Stimulated activated CD4-positive, alpha-beta T cell treated with anti-CD3 and anti-CD28 coated beads, Interleukin-12 subunit alpha, Interleukin-12 subunit beta, amount 100 ng/mL, for 48 hours (primary cell): ENCODE results near the gene LARGE2.

ENCODE experiments used
- DNase-seq, 3 donors: peaks; one replicate each; pipeline ENCODE4 v3.0.0-alpha.2; 2020; ENCODE audit warnings: low read depth in 2 of 3, low spot score in 1 of 3

The LARGE2 gene

DNA sequence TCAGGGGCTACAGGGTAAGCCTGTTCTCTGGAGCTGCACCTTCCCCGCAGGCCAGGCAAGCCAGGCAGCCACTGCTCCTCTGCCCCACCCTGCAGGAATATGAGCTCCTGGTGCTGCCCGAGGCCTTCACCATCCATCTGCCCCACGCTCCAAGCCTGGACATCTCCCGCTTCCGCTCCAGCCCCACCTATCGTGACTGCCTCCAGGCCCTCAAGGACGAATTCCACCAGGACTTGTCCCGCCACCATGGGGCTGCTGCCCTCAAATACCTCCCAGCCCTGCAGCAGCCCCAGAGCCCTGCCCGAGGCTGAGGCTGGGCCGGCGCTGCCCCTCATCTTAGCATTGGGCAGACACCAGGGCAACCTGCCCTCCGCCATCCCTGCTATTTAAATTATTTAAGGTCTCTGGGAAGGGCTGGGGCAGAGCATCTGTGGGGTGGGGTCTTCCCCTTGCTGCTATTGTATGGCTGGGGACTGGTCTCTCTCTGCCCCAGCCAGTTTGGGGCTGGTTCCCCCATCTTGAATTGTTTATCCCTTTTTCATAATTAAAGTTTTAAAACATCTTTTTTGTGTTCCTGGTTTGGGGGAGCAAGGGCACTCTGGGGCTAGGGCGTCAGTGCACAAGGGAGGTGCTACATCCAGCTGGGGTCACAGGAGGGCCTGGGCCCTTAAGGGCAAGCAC lies 6.2 kb downstream of the LARGE2 start:
- no peak for DNase-seq

GRCh38 chr11:45929486-45930030 lies 7.1 kb downstream of the LARGE2 start:
- DNase-seq = no peak

GRCh38 chr11:45930031-45930794 lies 7.8 kb downstream of the LARGE2 start:
- DNase-seq = no peak

- no peak for DNase-seq
Observed at GRCh38 chr11:45930951-45931570, 8.6 kb downstream of the LARGE2 start.

DNA sequence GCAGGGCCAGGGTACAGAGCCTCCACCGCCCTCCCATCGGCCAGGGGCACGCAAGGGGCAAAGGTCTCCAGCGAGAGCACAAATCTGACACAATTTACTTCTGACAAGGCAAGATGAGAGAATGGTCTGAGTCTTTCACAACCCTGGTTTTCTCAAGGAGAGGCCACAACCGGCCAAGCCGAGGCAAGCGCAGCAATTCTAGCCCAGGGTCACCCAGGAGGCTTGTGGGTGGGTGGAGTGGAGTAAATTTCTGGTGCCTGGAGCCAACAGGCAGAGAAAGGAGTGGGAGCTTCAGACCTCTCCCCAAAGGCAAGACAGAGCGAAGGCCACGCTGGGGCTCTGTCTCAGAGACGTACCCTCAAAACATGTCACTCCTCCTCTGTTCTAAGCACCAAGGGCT lies 9.3 kb downstream of the LARGE2 start:
- DNase-seq = no peak

DNA sequence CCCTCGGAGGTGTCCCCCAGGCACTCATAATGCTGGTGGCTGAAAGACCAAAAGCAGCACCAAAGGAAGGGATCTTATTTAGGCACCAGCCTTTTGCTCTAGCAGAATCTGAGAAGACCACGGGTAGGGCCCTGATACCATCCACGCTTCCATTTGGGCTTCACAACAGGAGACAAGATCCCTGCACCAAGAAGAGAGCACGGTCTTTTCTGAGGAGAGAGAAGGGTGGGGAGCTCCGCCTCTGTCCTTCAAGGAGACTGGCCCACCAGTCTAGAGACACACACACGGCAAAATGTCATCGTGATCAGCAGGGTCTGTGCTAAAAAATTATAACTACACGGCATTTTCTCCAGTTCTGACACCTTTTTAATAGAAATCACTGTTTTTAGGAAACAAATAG lies 9.8 kb downstream of the LARGE2 start:
- DNase-seq = no peak

DNA sequence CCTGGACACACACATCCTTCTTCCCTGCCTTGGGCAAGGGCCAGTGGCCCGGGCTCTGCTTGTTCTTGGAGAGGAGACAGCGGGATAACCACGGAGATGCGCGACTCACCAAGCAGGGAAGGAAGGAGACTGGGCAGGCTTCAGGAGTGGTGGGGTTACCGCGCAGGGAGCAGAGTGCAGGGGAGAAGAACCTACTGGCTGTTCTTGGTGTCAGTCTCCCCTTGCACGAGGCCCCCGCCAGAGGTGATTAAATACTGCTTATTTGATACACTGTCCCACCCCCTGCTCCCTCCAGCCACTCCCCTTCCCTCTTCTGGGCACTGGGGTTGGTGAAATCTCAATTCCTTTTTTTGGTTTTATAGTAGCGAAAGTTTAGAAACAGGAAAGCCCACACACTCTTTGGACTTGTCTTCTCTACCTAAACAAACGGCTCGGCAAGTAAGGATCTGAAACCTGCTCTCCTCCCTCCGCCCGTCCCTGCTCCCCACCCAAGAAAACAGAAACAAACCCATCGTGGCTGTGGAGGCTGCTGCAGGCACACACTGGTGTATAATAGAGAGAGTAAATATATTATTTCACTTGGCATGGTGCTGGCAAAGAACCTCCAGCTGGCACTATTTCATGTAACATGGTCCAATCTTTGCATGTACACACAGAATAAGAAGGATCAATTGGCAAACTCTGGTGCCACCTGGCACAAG lies 10.8 kb downstream of the LARGE2 start:
- DNase-seq = no peak

GRCh38 chr11:45933846-45934579 lies 11.6 kb downstream of the LARGE2 start:
- DNase-seq = no peak

- DNase-seq = no peak
Observed at GRCh38 chr11:45934580-45935318, 12.3 kb downstream of the LARGE2 start.

DNA sequence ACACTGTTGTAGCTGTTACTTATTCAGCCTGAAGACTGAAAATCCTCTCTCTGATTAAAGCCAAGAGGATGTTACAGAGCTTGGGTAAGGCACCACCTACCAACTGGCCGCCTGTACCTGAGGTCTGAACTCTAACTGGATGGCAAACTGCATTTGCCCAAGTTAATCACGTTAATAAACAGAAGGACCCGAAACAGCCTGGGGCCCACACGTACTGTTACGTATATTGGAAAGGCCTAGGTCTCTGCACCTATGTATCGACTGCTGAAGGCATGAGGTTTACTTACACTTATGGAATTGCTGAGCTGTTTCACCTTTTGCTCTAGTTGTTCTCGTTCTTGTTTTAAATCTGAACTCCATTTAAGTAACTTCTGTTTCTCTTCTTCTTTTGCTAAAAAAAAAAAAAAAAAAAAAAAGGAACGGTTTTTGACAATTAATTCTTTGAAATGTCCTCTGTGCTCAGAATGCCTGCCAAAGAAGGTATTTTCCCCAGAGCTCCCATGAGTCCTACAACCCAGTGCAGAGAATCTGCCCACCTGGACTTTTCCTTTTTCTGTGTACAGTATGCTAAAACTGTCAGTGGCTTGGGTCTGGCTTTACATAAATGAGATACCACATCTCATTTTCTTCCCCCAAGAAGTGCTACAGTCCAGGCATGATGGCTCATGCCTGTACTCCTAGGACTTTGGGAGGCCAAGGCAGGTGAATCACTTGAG lies 13.1 kb downstream of the LARGE2 start:
- no peak for DNase-seq

GRCh38 chr11:45936511-45937054 lies 14.1 kb downstream of the LARGE2 start:
- no peak for DNase-seq

DNA sequence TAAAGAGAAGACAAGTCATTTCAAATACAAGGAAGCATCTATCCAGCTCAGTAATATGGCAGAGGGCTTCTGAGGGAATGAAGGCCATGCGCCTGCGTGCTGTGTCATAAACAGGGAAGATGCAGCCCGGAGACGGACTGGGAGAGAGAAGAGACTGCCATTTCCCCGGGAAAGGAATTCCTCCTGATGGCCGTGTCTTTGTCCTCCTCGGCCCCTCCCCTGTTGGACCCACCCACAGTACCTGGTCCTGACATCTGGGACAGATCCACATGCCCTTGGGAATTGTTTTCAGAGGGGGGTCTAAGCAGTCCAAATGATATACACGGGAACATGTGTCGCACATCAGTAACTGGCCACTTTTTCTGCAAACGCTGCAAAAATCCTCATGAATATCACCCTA lies 15.5 kb downstream of the LARGE2 start:
- DNase-seq = no peak

- DNase-seq = no peak
Observed at GRCh38 chr11:45939836-45940235, 17.4 kb downstream of the LARGE2 start.

- no peak for DNase-seq
Observed at GRCh38 chr11:45941285-45941684, 18.8 kb downstream of the LARGE2 start.

GRCh38 chr11:45942381-45942780 lies 19.9 kb downstream of the LARGE2 start:
- DNase-seq = no peak

GRCh38 chr11:45945397-45945999 lies 23.0 kb downstream of the LARGE2 start:
- no peak for DNase-seq

DNA sequence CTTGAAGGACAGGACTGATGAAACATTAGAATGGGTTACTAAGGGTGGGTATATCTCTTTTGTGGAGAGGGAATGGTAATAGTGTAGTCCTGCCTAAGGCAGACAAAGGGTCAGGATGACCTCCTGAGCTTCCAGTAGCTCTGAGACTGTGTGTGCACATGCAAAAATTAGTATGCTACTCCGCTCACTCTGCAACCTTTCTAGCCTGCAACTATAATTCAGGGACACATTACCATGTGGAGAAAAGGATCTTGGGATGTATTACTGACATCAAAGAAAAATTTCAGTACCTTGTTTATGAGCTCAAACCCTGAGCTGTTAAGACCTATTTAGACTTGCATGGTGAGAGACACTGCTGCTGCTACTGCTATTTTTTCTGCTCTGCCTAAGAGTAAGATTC lies 25.4 kb downstream of the LARGE2 start:
- DNase-seq = no peak

DNA sequence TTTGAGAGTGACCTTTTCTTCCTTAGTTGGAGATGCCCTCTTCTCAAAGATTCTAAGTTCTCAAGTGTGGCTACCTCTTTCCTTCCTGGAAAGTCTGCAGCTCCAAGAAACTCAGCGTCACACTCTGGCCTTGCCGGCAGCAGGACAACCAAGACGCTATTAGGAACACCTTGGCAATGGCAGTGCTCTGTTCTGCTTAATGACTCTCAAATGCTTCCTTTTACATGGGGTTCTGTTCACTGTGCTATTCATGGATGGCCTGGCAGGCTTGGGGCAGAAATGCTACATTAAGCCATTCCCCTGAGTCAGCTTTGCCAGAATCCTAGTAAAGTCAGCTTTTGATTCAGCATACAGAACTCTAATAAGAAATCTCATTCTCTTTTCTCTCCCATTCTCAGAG lies 25.9 kb downstream of the LARGE2 start:
- no peak for DNase-seq

GRCh38 chr11:45949992-45950407 lies 27.5 kb downstream of the LARGE2 start:
- DNase-seq = no peak
